Measurements from ENCODE around the gene GMPS. TPM values are rescaled to one million over a fixed set of nuclear protein-coding genes. Genes with fewer than 3 reads are reported as not detected.
"Not testable (repeated sequence)": the region's sequence is repeated elsewhere in the genome, so short reads cannot be mapped to it uniquely, and the experiment has no call there.

The GMPS gene
- total and polyA plus RNA-seq, 2 donors (not counting 3 experiments of a cell fraction or from before 2014, with no cell fraction given), result 18.7 to 67.5 TPM

GRCh38 chr3:155960060-155960459 lies 89.6 kb downstream of the GMPS start:
- Histone ChIP-seq H3K4me1 (ENCODE audit: control insufficient read depth, extremely low read depth, insufficient read depth, low read length) (no peaks in the 10 kb centered on the region), H3K4me3 (replicated peaks in 1 of 3; ENCODE audit: insufficient read depth in 1 of 3, low read depth in 1 of 3, low read length in 3 of 3) (no peak overlapping the region), H3K9me3 (replicated peaks; ENCODE audit: control insufficient read depth, insufficient read depth, low read length) (no peaks in the 10 kb centered on the region), H3K9me1 (replicated peaks; ENCODE audit: control insufficient read depth, extremely low read depth, insufficient read depth, low read length) (no peaks in the 10 kb centered on the region), H4K20me1 (replicated peaks; ENCODE audit: control insufficient read depth, extremely low read depth, insufficient read depth, low read length) (no peaks in the 10 kb centered on the region), H2AFZ (ENCODE audit: low read depth, low read length) (no peak overlapping the region), H3K79me2 (ENCODE audit: control insufficient read depth, insufficient read depth, low read length) (no peaks in the 10 kb centered on the region), H3K4me2 (ENCODE audit: insufficient read depth, low read length) (no peak overlapping the region), H3K27ac (ENCODE audit: insufficient read depth, low read depth, low read length) (no peak overlapping the region), H3K36me3 (ENCODE audit: control insufficient read depth in 2 of 2, extremely low read depth in 1 of 2, insufficient read depth in 2 of 2, low read length in 2 of 2) (no peaks in the 10 kb centered on the region), H3K27me3 (ENCODE audit: control insufficient read depth in 2 of 2, insufficient read depth in 2 of 2, low read length in 2 of 2) (no peaks in the 10 kb centered on the region), H3K9ac (replicated peaks; ENCODE audit: extremely low read depth, insufficient read depth, low read length) (no peak overlapping the region)
- ChIA-PET POLR2A (no interaction called here), CTCF (interaction anchor here (1.3 kb wide), 2 partner anchors 8 to 91 kb away, joined by 3 read pairs; no protein-coding TSS in a partner anchor)
- TF ChIP-seq MYC (IDR thresholded peaks at IDR 0.05; ENCODE audit: low read depth, low read length) (no peak), GATA2 (IDR thresholded peaks at IDR 0.05; ENCODE audit: insufficient read depth, insufficient read length, low read depth, low read length) (no peak), POLR2AphosphoS5 (IDR thresholded peaks at IDR 0.05; ENCODE audit: insufficient read depth, low read depth, low read length) (no peak), EZH2 (IDR thresholded peaks at IDR 0.05; ENCODE audit: borderline replicate concordance, low read depth, low read length, severe bottlenecking) (no peak), POLR2A (IDR thresholded peaks at IDR 0.05; ENCODE audit: low read depth, low read length) (no peak), FOS (IDR thresholded peaks at IDR 0.05; ENCODE audit: borderline replicate concordance, insufficient read depth, low read length) (no peak), CTCF (IDR thresholded peaks at IDR 0.05; ENCODE audit: extremely low read depth in 1 of 2, insufficient read depth in 1 of 2, low read depth in 1 of 2, low read length in 2 of 2) (no peak), JUN (IDR thresholded peaks at IDR 0.05; ENCODE audit: borderline replicate concordance, insufficient read depth, insufficient read length, low read depth) (no peak), MAX (IDR thresholded peaks at IDR 0.05; ENCODE audit: insufficient read depth, insufficient read length) (no peak)
- intact Hi-C loops (cut with micrococcal nuclease) (no loop called here), dilution Hi-C loops (cut with MboI; ENCODE audit: extremely low pct_ligation_motif_present, low sequenced_read_pairs) (no loop called here)
- DNase-seq (ENCODE audit: low read depth, low spot score) (no peak), FAIRE-seq (no peak)
- BruUV-seq (replicated peaks), result no TSS peak

- H2AFZ ChIP-seq (ENCODE audit: low read depth, low read length); FAIRE-seq; H3K9me1 ChIP-seq (replicated peaks; ENCODE audit: control insufficient read depth, extremely low read depth, insufficient read depth, low read length); H3K9ac ChIP-seq (replicated peaks; ENCODE audit: extremely low read depth, insufficient read depth, low read length); intact Hi-C loops (cut with micrococcal nuclease); H3K9me3 ChIP-seq (replicated peaks; ENCODE audit: control insufficient read depth, insufficient read depth, low read length); POLR2A ChIA-PET; H3K27me3 ChIP-seq (ENCODE audit: control insufficient read depth in 2 of 2, insufficient read depth in 2 of 2, low read length in 2 of 2); H3K36me3 ChIP-seq (ENCODE audit: control insufficient read depth in 2 of 2, extremely low read depth in 1 of 2, insufficient read depth in 2 of 2, low read length in 2 of 2); H3K27ac ChIP-seq (ENCODE audit: insufficient read depth, low read depth, low read length); H3K4me3 ChIP-seq (replicated peaks in 1 of 3; ENCODE audit: insufficient read depth in 1 of 3, low read depth in 1 of 3, low read length in 3 of 3); H3K79me2 ChIP-seq (ENCODE audit: control insufficient read depth, insufficient read depth, low read length); H3K4me1 ChIP-seq (ENCODE audit: control insufficient read depth, extremely low read depth, insufficient read depth, low read length); H4K20me1 ChIP-seq (replicated peaks; ENCODE audit: control insufficient read depth, extremely low read depth, insufficient read depth, low read length); BruUV-seq (replicated peaks); H3K4me2 ChIP-seq (ENCODE audit: insufficient read depth, low read length); DNase-seq (ENCODE audit: low read depth, low spot score); dilution Hi-C loops (cut with MboI; ENCODE audit: extremely low pct_ligation_motif_present, low sequenced_read_pairs): not testable (repeated sequence)
- CTCF ChIA-PET, result interaction anchor here (1.3 kb wide), 1 partner anchor 9 kb away, joined by 3 read pairs; no protein-coding TSS in a partner anchor
Observed at GRCh38 chr3:155961044-155961443, 90.6 kb downstream of the GMPS start.
